Neuronal stem cell (in vitro differentiated cells): ENCODE results near the gene AADACL4.

Source experiments
- DNase-seq: peaks from one replicate; pipeline ENCODE4 v3.0.0-alpha.2; 2013; ENCODE audit warnings: low spot score
- H2AFZ ChIP-seq: one replicate; pipeline ENCODE4 v1.6.1; 2013; ENCODE audit warnings: mild to moderate bottlenecking, low read length, inconsistent platforms
- H2AK5ac ChIP-seq: 2 replicates; pipeline ENCODE4 v1.6.1; 2013; ENCODE audit warnings: low read depth, mild to moderate bottlenecking, inconsistent platforms, low read length, moderate library complexity, mixed read lengths
- H2BK120ac ChIP-seq: 2 replicates; pipeline ENCODE4 v1.6.1; 2013; ENCODE audit warnings: low read depth, mild to moderate bottlenecking, inconsistent platforms, low read length, moderate library complexity, mixed read lengths
- H2BK12ac ChIP-seq: one replicate; pipeline ENCODE4 v1.6.1; 2013; ENCODE audit warnings: low read length, inconsistent platforms
- H2BK15ac ChIP-seq: 2 replicates; pipeline ENCODE4 v1.6.1; 2013; ENCODE audit warnings: mild to moderate bottlenecking, low read length, inconsistent platforms, mixed read lengths
- H2BK5ac ChIP-seq: one replicate; pipeline ENCODE4 v1.6.1; 2013; ENCODE audit warnings: inconsistent platforms, mild to moderate bottlenecking, low read length, moderate library complexity
- H3K14ac ChIP-seq: one replicate; pipeline ENCODE4 v1.6.1; 2013; ENCODE audit warnings: low read length, inconsistent platforms
- H3K18ac ChIP-seq: 2 replicates; pipeline ENCODE4 v1.6.1; 2013; ENCODE audit warnings: low read length, inconsistent platforms
- H3K23ac ChIP-seq: 2 replicates; pipeline ENCODE4 v1.6.1; 2013; ENCODE audit warnings: low read depth, mild to moderate bottlenecking, mixed read lengths, low read length, inconsistent platforms; ENCODE audit not compliant: poor library complexity
- H3K27ac ChIP-seq: replicated peaks from 3 replicates; pipeline ENCODE4 v1.5.1; 2013; ENCODE audit warnings: low read length, inconsistent platforms
- H3K27me3 ChIP-seq, 3 experiments: 2 replicates each; pipeline ENCODE4 v1.6.1; 2013; ENCODE audit warnings: low read length in 3 of 3, mild to moderate bottlenecking in 2 of 3, inconsistent platforms in 1 of 3, low read depth in 1 of 3, mixed read lengths in 1 of 3, moderate library complexity in 1 of 3; ENCODE audit not compliant: control insufficient read depth in 3 of 3, insufficient read depth in 3 of 3
- H3K36me3 ChIP-seq, 2 donors: replicated peaks in 1 of 2; 2 replicates each; pipeline ENCODE4 v1.6.1; 2013; ENCODE audit warnings: low read length in 2 of 2; ENCODE audit not compliant: control insufficient read depth in 2 of 2, insufficient read depth in 2 of 2
- H3K4ac ChIP-seq: 2 replicates; pipeline ENCODE4 v1.6.1; 2013; ENCODE audit warnings: inconsistent platforms, mild to moderate bottlenecking, low read length, moderate library complexity
- H3K4me1 ChIP-seq, 2 donors: 1 replicate in 1 of 2; 2 replicates in 1 of 2; pipeline ENCODE4 v1.6.1; 2013; ENCODE audit warnings: low read length in 2 of 2, low read depth in 1 of 2; ENCODE audit not compliant: control insufficient read depth in 2 of 2, insufficient read depth in 1 of 2
- H3K4me2 ChIP-seq: one replicate; pipeline ENCODE4 v1.6.1; 2013; ENCODE audit warnings: mild to moderate bottlenecking, low read length, inconsistent platforms; ENCODE audit not compliant: insufficient read depth, poor library complexity, severe bottlenecking
- H3K4me3 ChIP-seq, 2 donors: 2 replicates each; pipeline ENCODE4 v1.5.1; 2013; ENCODE audit warnings: low read length in 2 of 2, mild to moderate bottlenecking in 2 of 2, inconsistent platforms in 1 of 2, moderate library complexity in 1 of 2
- H3K79me1 ChIP-seq: one replicate; pipeline ENCODE4 v1.6.1; 2013; ENCODE audit warnings: low read depth, mild to moderate bottlenecking, inconsistent platforms, low read length, moderate library complexity
- H3K9ac ChIP-seq: one replicate; pipeline ENCODE4 v1.6.1; 2013; ENCODE audit warnings: mild to moderate bottlenecking, low read depth, low read length, inconsistent platforms; ENCODE audit not compliant: poor library complexity
- H3K9me3 ChIP-seq, 2 donors: replicated peaks in 1 of 2; 2 replicates each; pipeline versions ENCODE3 to v1.6.1; 2013; ENCODE audit warnings: low read length in 2 of 2, mild to moderate bottlenecking in 2 of 2, inconsistent platforms in 1 of 2, low read depth in 1 of 2, mixed read lengths in 1 of 2, moderate library complexity in 1 of 2; ENCODE audit not compliant: control insufficient read depth in 2 of 2, insufficient read depth in 1 of 2
- H4K8ac ChIP-seq: one replicate; pipeline ENCODE4 v1.6.1; 2013; ENCODE audit warnings: low read depth, mild to moderate bottlenecking, inconsistent platforms, low read length, moderate library complexity
- H4K91ac ChIP-seq: one replicate; pipeline ENCODE4 v1.6.1; 2013; ENCODE audit warnings: low read length, low read depth, mild to moderate bottlenecking, inconsistent platforms; ENCODE audit not compliant: poor library complexity
- WGBS, 2 donors: extraction: QIAGEN DNeasy Blood & Tissue Kit; methylation state at CpG; one replicate each; pipeline ENCODE4 v1.1.7; 2013; ENCODE audit warnings: missing lambda C conversion rate in 2 of 2, mixed read lengths in 1 of 2; ENCODE audit not compliant: insufficient read length in 2 of 2, insufficient replicate concordance in 1 of 2; ENCODE audit errors: extremely low coverage in 2 of 2; 5-methylcytosine and 5-hydroxymethylcytosine counted together

The AADACL4 gene

GRCh38 chr1:12654004-12654567, 10.2 kb downstream of the AADACL4 start:
- no CpG with 5 or more reads among the region's 4 CpGs for WGBS, 2 donors
- no peak overlapping the region for H4K91ac ChIP-seq

DNA sequence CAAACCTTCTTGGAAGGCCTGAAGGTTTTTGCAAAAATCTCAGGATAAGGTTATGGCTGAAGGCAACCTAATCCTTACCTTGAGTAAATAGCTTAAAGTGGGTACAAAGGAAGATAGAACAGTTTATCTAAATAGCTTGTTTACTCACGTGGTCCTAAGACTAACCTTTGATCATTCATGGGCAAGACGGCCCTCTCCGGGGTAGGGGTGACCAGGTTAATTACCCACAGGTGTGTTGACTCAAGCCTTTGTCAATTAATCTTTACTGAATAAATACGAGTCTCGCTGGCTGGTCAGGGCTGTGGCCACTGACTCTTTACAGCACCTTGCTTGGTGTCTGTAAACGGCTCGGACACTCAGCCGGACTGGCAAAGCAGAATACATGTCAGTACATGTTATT, 10.8 kb downstream of the AADACL4 start:
- no peak overlapping the region for H4K91ac ChIP-seq
- no peaks in the 10 kb centered on the region for H3K36me3 ChIP-seq
- no peak overlapping the region for H2AK5ac ChIP-seq
- H2AFZ ChIP-seq: no peak overlapping the region
- H3K4ac ChIP-seq: no peak overlapping the region
- H3K4me3 ChIP-seq: no peak overlapping the region
- no peak overlapping the region for H3K27ac ChIP-seq
- H3K9ac ChIP-seq: no peak overlapping the region
- no peak for DNase-seq
- H3K4me1 ChIP-seq: no peaks in the 10 kb centered on the region
- no peak overlapping the region for H3K23ac ChIP-seq
- H3K27me3 ChIP-seq: no peaks in the 10 kb centered on the region
- peaks cover 0 to 2% of the 10 kb centered on the region in 2 donors for H3K9me3 ChIP-seq
- H2BK15ac ChIP-seq: no peak overlapping the region
- no peak overlapping the region for H3K4me2 ChIP-seq
- no peaks in the 10 kb centered on the region for H3K79me1 ChIP-seq
- no CpG with 5 or more reads among the region's 8 CpGs for WGBS, 2 donors
- no peak overlapping the region for H2BK12ac ChIP-seq
- H3K18ac ChIP-seq: no peak overlapping the region
- H3K14ac ChIP-seq: no peak overlapping the region
- no peak overlapping the region for H2BK5ac ChIP-seq
- no peak overlapping the region for H2BK120ac ChIP-seq
- no peak overlapping the region for H4K8ac ChIP-seq

More at GRCh38 chr1:12654004-12654567, 10.2 kb downstream of the AADACL4 start:
- Histone ChIP-seq H3K27me3 (no peaks in the 10 kb centered on the region), H4K8ac (no peak overlapping the region), H3K36me3 (no peaks in the 10 kb centered on the region), H3K18ac (no peak overlapping the region), H3K79me1 (no peaks in the 10 kb centered on the region), H2BK12ac (no peak overlapping the region), H3K4me3 (no peak overlapping the region), H3K27ac (no peak overlapping the region), H3K14ac (no peak overlapping the region), H3K9me3 (peaks cover 0 to 2% of the 10 kb centered on the region in 2 donors), H3K23ac (no peak overlapping the region), H2AFZ (no peak overlapping the region), H2BK5ac (no peak overlapping the region), H3K4ac (no peak overlapping the region), H3K4me2 (no peak overlapping the region), H2AK5ac (no peak overlapping the region), H3K4me1 (no peaks in the 10 kb centered on the region), H2BK120ac (no peak overlapping the region), H3K9ac (no peak overlapping the region), H2BK15ac (no peak overlapping the region)
- no peak for DNase-seq

DNA sequence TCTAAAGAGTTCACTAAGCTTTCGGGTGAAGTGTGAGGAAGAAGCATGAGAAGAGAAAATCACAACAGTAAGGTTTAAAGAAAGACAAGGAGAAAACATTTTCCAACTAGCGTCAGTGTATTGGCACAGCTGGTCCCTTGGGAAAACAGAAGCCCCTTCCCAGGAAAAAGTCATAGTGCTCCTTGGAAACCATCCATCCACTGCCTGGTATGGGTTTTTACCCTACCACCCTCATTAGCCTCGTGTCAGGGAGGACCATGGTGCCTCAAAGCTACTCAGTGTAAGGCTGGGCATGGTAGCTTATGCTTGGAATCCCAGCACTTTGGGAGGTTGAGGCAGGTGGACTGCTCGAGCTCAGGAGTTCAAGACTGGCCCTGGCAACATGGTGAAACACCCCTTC, 12.7 kb downstream of the AADACL4 start:
- H4K8ac ChIP-seq: no peak overlapping the region
- H3K4me3 ChIP-seq: no peak overlapping the region
- peaks cover 0 to 2% of the 10 kb centered on the region in 2 donors for H3K9me3 ChIP-seq
- no peak overlapping the region for H2BK15ac ChIP-seq
- no peak overlapping the region for H2BK5ac ChIP-seq
- H3K4ac ChIP-seq: no peak overlapping the region
- no peak overlapping the region for H3K27ac ChIP-seq
- no peak overlapping the region for H3K23ac ChIP-seq
- H2AFZ ChIP-seq: no peak overlapping the region
- DNase-seq: no peak
- H3K9ac ChIP-seq: no peak overlapping the region
- H3K27me3 ChIP-seq: no peaks in the 10 kb centered on the region
- H3K14ac ChIP-seq: no peak overlapping the region
- no peak overlapping the region for H2BK12ac ChIP-seq
- no peaks in the 10 kb centered on the region for H3K36me3 ChIP-seq
- H3K4me1 ChIP-seq: no peaks in the 10 kb centered on the region
- H3K4me2 ChIP-seq: no peak overlapping the region
- no CpG with 5 or more reads among the region's 4 CpGs for WGBS, 2 donors
- no peaks in the 10 kb centered on the region for H3K79me1 ChIP-seq
- H3K18ac ChIP-seq: no peak overlapping the region
- H2BK120ac ChIP-seq: no peak overlapping the region
- H2AK5ac ChIP-seq: no peak overlapping the region
- no peak overlapping the region for H4K91ac ChIP-seq

GRCh38 chr1:12657060-12657884, 13.4 kb downstream of the AADACL4 start:
- no peak overlapping the region for H3K4ac ChIP-seq
- no peaks in the 10 kb centered on the region for H3K9me3 ChIP-seq
- no peak overlapping the region for H4K8ac ChIP-seq
- H2AFZ ChIP-seq: no peak overlapping the region
- no peak overlapping the region for H4K91ac ChIP-seq
- no peak overlapping the region for H3K27ac ChIP-seq
- H3K79me1 ChIP-seq: no peaks in the 10 kb centered on the region
- H2BK5ac ChIP-seq: no peak overlapping the region
- H3K23ac ChIP-seq: no peak overlapping the region
- DNase-seq: no peak
- no peaks in the 10 kb centered on the region for H3K36me3 ChIP-seq
- no peak overlapping the region for H3K9ac ChIP-seq
- no peaks in the 10 kb centered on the region for H3K4me1 ChIP-seq
- no peak overlapping the region for H3K18ac ChIP-seq
- no peak overlapping the region for H2BK15ac ChIP-seq
- H3K27me3 ChIP-seq: no peaks in the 10 kb centered on the region
- H2BK12ac ChIP-seq: no peak overlapping the region
- WGBS, 2 donors: no CpG with 5 or more reads among the region's 13 CpGs
- no peak overlapping the region for H2BK120ac ChIP-seq
- no peak overlapping the region for H3K4me3 ChIP-seq
- H3K4me2 ChIP-seq: no peak overlapping the region
- no peak overlapping the region for H3K14ac ChIP-seq
- no peak overlapping the region for H2AK5ac ChIP-seq
